LNCAP (cell line): ENCODE measurements around the gene TIGD4.

Source experiments
- CTCF ChIP-seq: fragments of 450-650 bp; IDR thresholded peaks from 2 replicates; pipeline ENCODE4 v1.5.1; 2017; ENCODE audit warnings: mild to moderate bottlenecking

Gene TIGD4

GRCh38 chr4:152779513-152780266 is at the start of gene TIGD4, which contains the start of gene ARFIP1:
TIGD4 (minus strand) TSS chr4:152779730; CDS start chr4:152771004, 8,726 bp downstream.
ARFIP1 (plus strand) TSS chr4:152779954; CDS start chr4:152829634, 49,680 bp downstream.
- peak; percentile 46; the same call in 1 of the 2 replicates for TF ChIP-seq CTCF

- no peak for TF ChIP-seq CTCF
Observed at GRCh38 chr4:152828122-152828521, 48.6 kb upstream of the TIGD4 start.

- no peak for TF ChIP-seq CTCF
Observed at GRCh38 chr4:152825336-152825735, 45.8 kb upstream of the TIGD4 start.

GRCh38 chr4:152824561-152824960 is 45.0 kb upstream of the TIGD4 start:
- TF ChIP-seq CTCF: no peak

- no peak for TF ChIP-seq CTCF
Observed at GRCh38 chr4:152822323-152822722, 42.8 kb upstream of the TIGD4 start.

- no peak for TF ChIP-seq CTCF
Observed at GRCh38 chr4:152820073-152820472, 40.5 kb upstream of the TIGD4 start.

GRCh38 chr4:152819026-152819645 is 39.6 kb upstream of the TIGD4 start:
- no peak for TF ChIP-seq CTCF
